Neural crest cell (in vitro differentiated cells): ENCODE measurements around the gene TRAPPC3L. TPM values are rescaled to one million over a fixed set of nuclear protein-coding genes. Genes with fewer than 3 reads are reported as not detected.

Experiments
- DNase-seq: peaks from one replicate; pipeline ENCODE4 v3.0.0; 2021; ENCODE audit warnings: low read depth, mixed read lengths, low spot score
- H3K27ac Mint-ChIP-seq: one replicate; pipeline ENCODE4 v1.8.0; 2021; ENCODE audit warnings: mild to moderate bottlenecking, mixed read lengths; ENCODE audit not compliant: unreplicated experiment
- H3K27me3 Mint-ChIP-seq: 2 replicates; pipeline ENCODE4 v1.8.0; 2021; ENCODE audit warnings: low read depth, mild to moderate bottlenecking, mixed read lengths
- H3K36me3 Mint-ChIP-seq: 2 replicates; pipeline ENCODE4 v1.8.0; 2021; ENCODE audit warnings: low read depth, mild to moderate bottlenecking, mixed read lengths
- H3K4me1 Mint-ChIP-seq: 2 replicates; pipeline ENCODE4 v1.8.0; 2021; ENCODE audit warnings: mixed read lengths
- H3K4me3 Mint-ChIP-seq: one replicate; pipeline ENCODE4 v1.8.0; 2021; ENCODE audit warnings: mild to moderate bottlenecking, mixed read lengths
- H3K9me3 Mint-ChIP-seq: 2 replicates; pipeline ENCODE4 v1.8.0; 2021; ENCODE audit warnings: mixed read lengths
- CTCF ChIP-seq: fragments of 200-600 bp; sonication (generic); conservative IDR thresholded peaks from 2 replicates; pipeline ENCODE4 v1.5.0; 2021; ENCODE audit warnings: antibody characterized with exemption, mild to moderate bottlenecking
- total RNA-seq: library from RNA; stranded (reverse); gene quantifications from 2 replicates; pipeline ENCODE4 v1.2.1, GENCODE V29; 2021

The TRAPPC3L gene
- total RNA-seq, 1 donor from 2014 or later = not detected

DNA sequence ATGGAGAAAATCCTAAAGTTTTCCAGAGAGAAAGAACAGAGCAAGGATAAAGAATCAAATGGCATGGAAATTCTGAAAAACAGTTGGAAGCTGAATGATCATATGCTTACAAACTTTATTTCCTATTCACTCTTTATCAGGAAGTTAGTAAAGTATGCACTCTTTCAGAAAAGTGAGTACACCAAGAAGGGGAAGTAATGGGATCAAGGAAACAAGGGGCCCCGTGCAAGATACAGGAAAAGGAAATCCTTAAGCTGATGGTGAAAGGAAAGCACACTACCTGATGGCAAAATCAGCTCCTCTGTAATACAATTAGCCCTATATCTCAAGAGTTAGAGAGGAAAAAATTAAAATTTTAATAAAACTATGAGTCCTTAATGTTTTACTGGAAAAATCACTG, 70.3 kb downstream of the TRAPPC3L start:
- no peak overlapping the region for H3K4me3 Mint-ChIP-seq
- no peaks in the 10 kb centered on the region for H3K9me3 Mint-ChIP-seq
- H3K4me1 Mint-ChIP-seq = no peaks in the 10 kb centered on the region
- no peaks in the 10 kb centered on the region for H3K36me3 Mint-ChIP-seq
- H3K27me3 Mint-ChIP-seq = no peaks in the 10 kb centered on the region
- no peak overlapping the region for H3K27ac Mint-ChIP-seq
- no peak for TF ChIP-seq CTCF
- DNase-seq = no peak

GRCh38 chr6:116472706-116473105, 72.8 kb downstream of the TRAPPC3L start:
- Mint-ChIP-seq H3K9me3 (no peaks in the 10 kb centered on the region), H3K27ac (no peak overlapping the region), H3K36me3 (no peaks in the 10 kb centered on the region), H3K27me3 (no peaks in the 10 kb centered on the region), H3K4me1 (no peaks in the 10 kb centered on the region), H3K4me3 (no peak overlapping the region)
- no peak for TF ChIP-seq CTCF
- DNase-seq = no peak

GRCh38 chr6:116471531-116471930, 74.0 kb downstream of the TRAPPC3L start:
- Mint-ChIP-seq H3K4me1 (no peaks in the 10 kb centered on the region), H3K27me3 (peaks cover 3% of the 10 kb centered on the region), H3K27ac (no peak overlapping the region), H3K9me3 (no peaks in the 10 kb centered on the region), H3K36me3 (no peaks in the 10 kb centered on the region), H3K4me3 (no peak overlapping the region)
- DNase-seq = no peak
- TF ChIP-seq CTCF = no peak

GRCh38 chr6:116468293-116468692, 77.2 kb downstream of the TRAPPC3L start:
- H3K4me1 Mint-ChIP-seq = no peaks in the 10 kb centered on the region
- DNase-seq = no peak
- H3K27me3 Mint-ChIP-seq = peaks cover 23% of the 10 kb centered on the region
- H3K9me3 Mint-ChIP-seq = no peaks in the 10 kb centered on the region
- no peak for TF ChIP-seq CTCF
- no peak overlapping the region for H3K4me3 Mint-ChIP-seq
- no peak overlapping the region for H3K27ac Mint-ChIP-seq
- no peaks in the 10 kb centered on the region for H3K36me3 Mint-ChIP-seq

DNA sequence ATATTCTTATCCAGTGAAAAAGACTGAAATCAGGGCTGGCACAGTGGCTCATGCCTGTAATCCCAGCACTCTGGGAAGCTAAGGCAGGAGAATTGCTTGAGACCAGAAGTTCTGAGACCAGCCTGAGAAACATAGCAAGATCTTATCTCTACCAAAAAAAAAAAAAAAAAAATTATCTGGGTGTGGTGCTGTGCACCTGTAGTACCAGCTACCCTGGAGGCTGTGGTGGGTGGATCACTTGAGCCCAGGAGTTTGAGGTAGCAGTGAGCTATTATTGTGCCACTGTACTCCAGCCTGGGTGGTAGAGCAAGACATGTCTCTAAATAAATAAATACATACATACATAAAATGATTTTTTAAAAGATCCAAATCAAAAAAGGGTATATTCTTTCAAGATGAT, 78.0 kb downstream of the TRAPPC3L start:
- H3K9me3 Mint-ChIP-seq = no peaks in the 10 kb centered on the region
- TF ChIP-seq CTCF = no peak

DNA sequence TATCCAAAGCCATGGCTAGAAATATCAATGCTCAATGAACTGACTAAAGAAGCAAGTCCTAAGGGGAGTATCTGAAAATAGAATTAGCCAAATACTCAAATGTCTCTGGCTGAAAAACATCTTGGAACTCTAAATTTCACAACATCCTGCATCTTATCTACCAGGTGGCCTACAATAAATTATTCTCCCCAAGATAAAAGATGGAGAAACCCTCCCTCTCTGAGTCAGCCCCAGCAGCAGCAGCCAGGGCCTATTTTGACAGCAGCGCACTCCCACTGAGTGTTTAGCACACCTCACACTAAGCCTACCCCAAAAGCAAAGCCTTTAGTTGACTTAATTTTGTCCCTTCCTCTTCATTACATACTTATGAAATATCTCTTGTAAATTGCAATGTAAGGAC, 78.4 kb downstream of the TRAPPC3L start:
- DNase-seq = no peak
- peaks cover 33% of the 10 kb centered on the region for H3K27me3 Mint-ChIP-seq
- H3K4me1 Mint-ChIP-seq = peaks cover 5% of the 10 kb centered on the region
- no peak overlapping the region for H3K27ac Mint-ChIP-seq
- H3K4me3 Mint-ChIP-seq = no peak overlapping the region
- H3K36me3 Mint-ChIP-seq = no peaks in the 10 kb centered on the region
- TF ChIP-seq CTCF = no peak
- H3K9me3 Mint-ChIP-seq = no peaks in the 10 kb centered on the region

More for the DNA sequence above, 78.0 kb downstream of the TRAPPC3L start:
- Mint-ChIP-seq H3K4me1 (peaks cover 4% of the 10 kb centered on the region), H3K27me3 (peaks cover 31% of the 10 kb centered on the region), H3K36me3 (no peaks in the 10 kb centered on the region), H3K27ac (no peak overlapping the region), H3K4me3 (no peak overlapping the region)
- no peak for DNase-seq
